ENCODE data around the gene UPF3B. TPM values are rescaled to one million over a fixed set of nuclear protein-coding genes. Genes with fewer than 3 reads are reported as not detected.

UPF3B gene
- total and polyA plus RNA-seq, 2 donors (not counting 3 experiments of a cell fraction or from before 2014, with no cell fraction given): 3.7 to 11.9 TPM

DNA sequence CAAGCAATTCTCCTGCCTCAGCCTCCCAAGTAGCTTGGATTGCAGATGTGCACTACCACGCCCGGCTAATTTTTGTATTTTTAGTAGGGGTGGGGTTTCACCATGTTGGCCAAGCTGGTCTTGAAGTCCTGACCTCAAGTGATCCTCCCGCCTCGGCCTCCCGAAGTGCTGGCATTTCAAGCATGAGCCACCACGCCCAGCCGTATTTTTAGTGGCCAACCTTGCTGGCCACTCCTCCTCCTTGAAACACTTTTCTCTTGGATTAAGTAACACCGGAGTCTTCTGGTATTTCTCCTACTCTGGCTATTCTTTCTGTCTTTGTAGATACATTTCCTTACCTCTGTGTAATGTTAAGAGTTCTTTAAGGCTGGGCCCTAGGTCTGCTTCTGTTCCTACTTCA, 50.2 kb downstream of the UPF3B start:
- H3K9me1 ChIP-seq (replicated peaks; ENCODE audit: control insufficient read depth, extremely low read depth, insufficient read depth, low read length): no peaks in the 10 kb centered on the region
- FAIRE-seq (no peak), DNase-seq (ENCODE audit: low read depth, low spot score) (no peak)
- TF ChIP-seq POLR2A (IDR thresholded peaks at IDR 0.05; ENCODE audit: low read depth, low read length): no peak
- TF ChIP-seq POLR2AphosphoS5 (IDR thresholded peaks at IDR 0.05; ENCODE audit: insufficient read depth, low read depth, low read length): no peak
- TF ChIP-seq, protein P1, sequence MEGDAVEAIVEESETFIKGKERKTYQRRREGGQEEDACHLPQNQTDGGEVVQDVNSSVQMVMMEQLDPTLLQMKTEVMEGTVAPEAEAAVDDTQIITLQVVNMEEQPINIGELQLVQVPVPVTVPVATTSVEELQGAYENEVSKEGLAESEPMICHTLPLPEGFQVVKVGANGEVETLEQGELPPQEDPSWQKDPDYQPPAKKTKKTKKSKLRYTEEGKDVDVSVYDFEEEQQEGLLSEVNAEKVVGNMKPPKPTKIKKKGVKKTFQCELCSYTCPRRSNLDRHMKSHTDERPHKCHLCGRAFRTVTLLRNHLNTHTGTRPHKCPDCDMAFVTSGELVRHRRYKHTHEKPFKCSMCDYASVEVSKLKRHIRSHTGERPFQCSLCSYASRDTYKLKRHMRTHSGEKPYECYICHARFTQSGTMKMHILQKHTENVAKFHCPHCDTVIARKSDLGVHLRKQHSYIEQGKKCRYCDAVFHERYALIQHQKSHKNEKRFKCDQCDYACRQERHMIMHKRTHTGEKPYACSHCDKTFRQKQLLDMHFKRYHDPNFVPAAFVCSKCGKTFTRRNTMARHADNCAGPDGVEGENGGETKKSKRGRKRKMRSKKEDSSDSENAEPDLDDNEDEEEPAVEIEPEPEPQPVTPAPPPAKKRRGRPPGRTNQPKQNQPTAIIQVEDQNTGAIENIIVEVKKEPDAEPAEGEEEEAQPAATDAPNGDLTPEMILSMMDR (IDR thresholded peaks at IDR 0.05; ENCODE audit: extremely low read depth in 1 of 2, insufficient read depth in 1 of 2, low read depth in 1 of 2, low read length in 2 of 2): no peak
- TF ChIP-seq GATA2 (IDR thresholded peaks at IDR 0.05; ENCODE audit: insufficient read depth, insufficient read length, low read depth, low read length): no peak
- no peak for TF ChIP-seq JUN (IDR thresholded peaks at IDR 0.05; ENCODE audit: borderline replicate concordance, insufficient read depth, insufficient read length, low read depth)
- no peak for TF ChIP-seq EZH2 (IDR thresholded peaks at IDR 0.05; ENCODE audit: borderline replicate concordance, low read depth, low read length, severe bottlenecking)
- TF ChIP-seq, protein P2, sequence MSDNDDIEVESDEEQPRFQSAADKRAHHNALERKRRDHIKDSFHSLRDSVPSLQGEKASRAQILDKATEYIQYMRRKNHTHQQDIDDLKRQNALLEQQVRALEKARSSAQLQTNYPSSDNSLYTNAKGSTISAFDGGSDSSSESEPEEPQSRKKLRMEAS (IDR thresholded peaks at IDR 0.05; ENCODE audit: insufficient read depth, insufficient read length): no peak
- TF ChIP-seq MYC (IDR thresholded peaks at IDR 0.05; ENCODE audit: low read depth, low read length): no peak
- no peak for TF ChIP-seq FOS (IDR thresholded peaks at IDR 0.05; ENCODE audit: borderline replicate concordance, insufficient read depth, low read length)
- H4K20me1 ChIP-seq (replicated peaks; ENCODE audit: control insufficient read depth, extremely low read depth, insufficient read depth, low read length): no peaks in the 10 kb centered on the region
- BruUV-seq (replicated peaks): no TSS peak
- POLR2A ChIA-PET: no interaction called here
- no peaks in the 10 kb centered on the region for H3K27me3 ChIP-seq (ENCODE audit: control insufficient read depth in 2 of 2, insufficient read depth in 2 of 2, low read length in 2 of 2)
- no peaks in the 10 kb centered on the region for H3K36me3 ChIP-seq (ENCODE audit: control insufficient read depth in 2 of 2, extremely low read depth in 1 of 2, insufficient read depth in 2 of 2, low read length in 2 of 2)
- no peaks in the 10 kb centered on the region for H3K79me2 ChIP-seq (ENCODE audit: control insufficient read depth, insufficient read depth, low read length)
- H3K4me1 ChIP-seq (ENCODE audit: control insufficient read depth, extremely low read depth, insufficient read depth, low read length): no peaks in the 10 kb centered on the region
- H3K9me3 ChIP-seq (replicated peaks; ENCODE audit: control insufficient read depth, insufficient read depth, low read length): no peaks in the 10 kb centered on the region
- no peak overlapping the region for H3K9ac ChIP-seq (replicated peaks; ENCODE audit: extremely low read depth, insufficient read depth, low read length)
- dilution Hi-C loops (cut with MboI; ENCODE audit: extremely low pct_ligation_motif_present, low sequenced_read_pairs): no loop called here
- H2AFZ ChIP-seq (ENCODE audit: low read depth, low read length): no peak overlapping the region
- H3K4me2 ChIP-seq (ENCODE audit: insufficient read depth, low read length): no peak overlapping the region
- H3K4me3 ChIP-seq (replicated peaks in 1 of 3; ENCODE audit: insufficient read depth in 1 of 3, low read depth in 1 of 3, low read length in 3 of 3): no peak overlapping the region
- CTCF ChIA-PET: no interaction called here
- H3K27ac ChIP-seq (ENCODE audit: insufficient read depth, low read depth, low read length): no peak overlapping the region
- intact Hi-C loops (cut with micrococcal nuclease): no loop called here

All from endothelial cell of umbilical vein (primary cell).